H1 (cell line): Measurements from ENCODE around the gene ZNF561. TPM values are rescaled to one million over a fixed set of nuclear protein-coding genes. Genes with fewer than 3 reads are reported as not detected.

Experiments used
- CHD7 ChIP-seq: fragments of 300-600 bp; sonication (generic); IDR thresholded peaks from 2 replicates; pipeline ENCODE4 v1.7.1; 2012; ENCODE audit warnings: low read length, moderate library complexity, mild to moderate bottlenecking, inconsistent platforms; ENCODE audit not compliant: insufficient replicate concordance
- GABPA ChIP-seq: IDR thresholded peaks from 2 replicates; pipeline ENCODE4 v1.6.1; 2011; ENCODE audit warnings: mild to moderate bottlenecking, low read length, moderate library complexity, borderline replicate concordance; ENCODE audit not compliant: insufficient read depth
- JUND ChIP-seq: IDR thresholded peaks from 2 replicates; pipeline ENCODE4 v1.6.1; 2011; ENCODE audit warnings: mild to moderate bottlenecking, improper control_type of control experiment, low read length
- SRF ChIP-seq: IDR thresholded peaks from 2 replicates; pipeline ENCODE4 v1.6.1; 2011; ENCODE audit warnings: mild to moderate bottlenecking, low read depth, low read length, moderate library complexity
- polyA plus RNA-seq, 7 experiments: library from polyadenylated mRNA; depleted of rRNA in 3 of 7; stranded (reverse) in 5 of 7; unstranded in 2 of 7; fragments of >200 nt in 5 of 7; fragments of 200-250 nt in 2 of 7; gene quantifications; 1 replicate in 5 of 7; 2 replicates in 1 of 7; 4 replicates in 1 of 7; pipeline versions ENCODE4 v1.2.1 to v1.2.3, GENCODE V29; 2011 to 2013; ENCODE audit warnings: missing spikeins in 2 of 7, mixed read lengths in 2 of 7
- total RNA-seq: library from RNA; stranded (reverse); fragmentation: NEBNext Ultra II Directional; extraction: Animal tissue kit (Norgen Biotek cat#: 25700); gene quantifications from 2 replicates; pipeline ENCODE4 v1.2.1, GENCODE V29; 2021

Gene ZNF561
- total and polyA plus RNA-seq, 2 of the 8 experiments (the other 6 are each of a cell fraction or from before 2014, with no cell fraction given): 28.6 to 64.7 TPM

DNA sequence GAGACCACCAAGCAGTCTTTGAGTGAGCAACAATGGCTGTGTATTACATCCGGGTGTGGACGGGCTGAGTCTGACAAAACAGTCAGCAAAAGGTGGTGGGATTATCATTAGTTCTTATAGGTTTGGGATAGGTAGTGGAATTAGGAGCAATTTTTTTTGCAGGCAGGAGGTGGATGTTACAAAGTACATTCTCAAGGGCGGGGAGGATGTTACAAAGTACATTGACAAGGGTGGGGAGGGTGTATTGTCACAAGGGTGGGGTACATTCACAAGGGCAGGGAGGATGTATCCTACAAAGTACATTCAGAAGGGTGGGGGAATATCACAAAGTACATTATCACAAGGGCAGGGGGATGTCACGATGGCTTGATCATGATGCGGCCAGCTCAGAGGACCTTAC, 15.0 kb upstream of the ZNF561 start (continued):
- TF ChIP-seq CHD7 (no peak), SRF (no peak), GABPA (no peak), JUND (no peak)
- TF ChIP-seq, all 59 proteins: peak for 0
